ENCODE measurements around the gene INO80C.

- no peak for TF ChIP-seq POLR2AphosphoS5 (IDR thresholded peaks at IDR 0.05; ENCODE audit: borderline replicate concordance, low read depth, low read length)
- no peak for TF ChIP-seq EZH2 (IDR thresholded peaks at IDR 0.05)
These were observed 17.7 kb downstream of the INO80C start for GRCh38 chr18:35479911-35480586.
